ENCODE data around the gene STARD3. TPM values are rescaled to one million over a fixed set of nuclear protein-coding genes. Genes with fewer than 3 reads are reported as not detected.

STARD3 gene
- total and polyA plus RNA-seq, 2 experiments from 2014 or later: 61.6 to 90.3 TPM

DNA sequence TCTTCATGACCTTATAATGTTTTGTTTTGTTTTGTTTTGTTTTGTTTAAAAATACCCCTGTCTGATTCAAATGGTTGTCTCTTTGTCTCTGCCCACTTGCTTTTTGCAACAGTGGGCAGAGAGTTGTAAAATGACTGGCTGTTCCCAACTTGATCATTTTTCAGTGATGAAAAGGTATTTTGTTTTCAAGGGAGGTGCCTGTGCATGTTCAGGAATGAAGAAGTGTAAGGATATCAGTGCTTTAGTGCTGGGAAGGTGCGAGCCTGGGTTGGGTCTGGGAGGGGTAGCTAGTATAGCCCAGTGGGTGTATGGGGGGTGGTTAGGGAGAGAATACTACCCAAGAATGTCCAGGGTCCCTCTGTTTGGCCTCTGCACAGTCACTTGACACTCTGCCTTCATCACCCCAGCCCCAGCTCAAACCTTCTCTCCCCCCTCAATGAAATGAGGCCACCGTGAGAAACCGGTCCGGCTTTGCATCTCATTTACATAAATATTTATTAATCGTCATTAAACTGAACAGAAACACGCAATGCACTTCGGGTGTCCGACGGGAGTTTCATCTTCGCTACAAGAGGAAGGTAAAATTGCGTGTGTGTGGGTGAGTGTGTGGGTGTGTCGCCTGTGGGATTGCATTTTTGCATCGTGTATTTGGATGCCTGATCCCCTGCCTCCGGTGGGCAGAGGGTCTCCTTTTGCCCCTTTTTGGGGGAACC, 33.5 kb upstream of the STARD3 start:
- Histone ChIP-seq H3K9me3 (ENCODE audit: low read depth) (no peaks in the 10 kb centered on the region), H3K4me3 (no peak overlapping the region), H3K9me2 (replicated peaks; ENCODE audit: insufficient read depth) (no peaks in the 10 kb centered on the region), H3K4me2 (no peak overlapping the region), H3K27ac (no peak overlapping the region), H4K20me1 (ENCODE audit: insufficient read depth, poor library complexity, severe bottlenecking) (no peaks in the 10 kb centered on the region), H3K79me2 (no peaks in the 10 kb centered on the region), H3K4me1 (ENCODE audit: insufficient read depth) (peaks cover 12% of the 10 kb centered on the region), H2AFZ (no peak overlapping the region), H3K36me3 (replicated peaks; ENCODE audit: insufficient read depth, low read depth) (no peaks in the 10 kb centered on the region), H3K27me3 (peaks cover 100% of the 10 kb centered on the region)
- no peak for DNase-seq (ENCODE audit: low spot score)
- TF ChIP-seq EZH2 (IDR thresholded peaks at IDR 0.05; ENCODE audit: borderline replicate concordance) (peak; percentile 6), EZH2phosphoT487 (IDR thresholded peaks at IDR 0.05; ENCODE audit: low read depth, severe bottlenecking, unreplicated experiment) (no peak)
- TF ChIP-seq, protein P1, sequence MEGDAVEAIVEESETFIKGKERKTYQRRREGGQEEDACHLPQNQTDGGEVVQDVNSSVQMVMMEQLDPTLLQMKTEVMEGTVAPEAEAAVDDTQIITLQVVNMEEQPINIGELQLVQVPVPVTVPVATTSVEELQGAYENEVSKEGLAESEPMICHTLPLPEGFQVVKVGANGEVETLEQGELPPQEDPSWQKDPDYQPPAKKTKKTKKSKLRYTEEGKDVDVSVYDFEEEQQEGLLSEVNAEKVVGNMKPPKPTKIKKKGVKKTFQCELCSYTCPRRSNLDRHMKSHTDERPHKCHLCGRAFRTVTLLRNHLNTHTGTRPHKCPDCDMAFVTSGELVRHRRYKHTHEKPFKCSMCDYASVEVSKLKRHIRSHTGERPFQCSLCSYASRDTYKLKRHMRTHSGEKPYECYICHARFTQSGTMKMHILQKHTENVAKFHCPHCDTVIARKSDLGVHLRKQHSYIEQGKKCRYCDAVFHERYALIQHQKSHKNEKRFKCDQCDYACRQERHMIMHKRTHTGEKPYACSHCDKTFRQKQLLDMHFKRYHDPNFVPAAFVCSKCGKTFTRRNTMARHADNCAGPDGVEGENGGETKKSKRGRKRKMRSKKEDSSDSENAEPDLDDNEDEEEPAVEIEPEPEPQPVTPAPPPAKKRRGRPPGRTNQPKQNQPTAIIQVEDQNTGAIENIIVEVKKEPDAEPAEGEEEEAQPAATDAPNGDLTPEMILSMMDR (IDR thresholded peaks at IDR 0.05; ENCODE audit: poor library complexity): no peak
- WGBS (ENCODE audit: low lambda C conversion rate, missing lambda C conversion rate): 8% methylated on average over 14 of the region's 14 CpGs

DNA sequence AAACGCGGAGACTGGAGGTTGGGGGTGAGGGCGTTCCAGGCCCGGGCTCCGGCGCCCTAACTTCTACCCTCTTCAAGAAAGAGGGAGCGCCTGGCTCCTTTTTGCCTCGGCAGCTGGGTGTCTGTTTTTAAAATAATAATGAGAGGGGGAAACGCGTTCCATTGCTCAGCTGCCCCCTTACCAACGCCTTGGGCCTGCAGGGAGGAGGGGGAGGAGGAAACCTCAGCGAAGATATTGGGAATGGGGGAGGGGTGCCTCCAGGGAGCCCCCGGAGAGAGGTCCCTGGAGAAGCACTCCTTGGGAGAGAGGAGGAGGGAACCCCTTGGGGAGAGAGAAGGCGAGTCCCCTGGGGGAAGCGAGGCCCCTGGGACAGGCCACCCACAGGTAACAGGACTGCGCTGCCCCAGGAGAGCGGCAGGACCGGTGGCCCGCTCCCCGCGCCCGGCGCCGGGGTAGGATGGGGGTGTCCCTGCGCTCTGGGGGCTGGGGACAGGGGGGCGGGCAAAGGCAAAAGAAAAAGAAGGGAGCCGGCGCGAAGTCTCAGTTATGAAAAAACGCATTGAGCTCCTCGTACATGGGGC, 31.9 kb upstream of the STARD3 start:
- Histone ChIP-seq H3K79me2 (no peaks in the 10 kb centered on the region), H3K4me1 (ENCODE audit: insufficient read depth) (peaks cover 12% of the 10 kb centered on the region), H3K9me2 (replicated peaks; ENCODE audit: insufficient read depth) (no peaks in the 10 kb centered on the region), H3K4me3 (no peak overlapping the region), H3K27ac (no peak overlapping the region), H2AFZ (no peak overlapping the region), H3K4me2 (peak overlapping the region; percentile 68), H4K20me1 (ENCODE audit: insufficient read depth, poor library complexity, severe bottlenecking) (no peaks in the 10 kb centered on the region), H3K27me3 (peaks cover 100% of the 10 kb centered on the region), H3K9me3 (ENCODE audit: low read depth) (no peaks in the 10 kb centered on the region), H3K36me3 (replicated peaks; ENCODE audit: insufficient read depth, low read depth) (no peaks in the 10 kb centered on the region)
- 2% methylated on average over 17 of the region's 31 CpGs for WGBS (ENCODE audit: low lambda C conversion rate, missing lambda C conversion rate)
- no peak for DNase-seq (ENCODE audit: low spot score)
- TF ChIP-seq EZH2phosphoT487 (IDR thresholded peaks at IDR 0.05; ENCODE audit: low read depth, severe bottlenecking, unreplicated experiment) (peak; percentile 97), EZH2 (IDR thresholded peaks at IDR 0.05; ENCODE audit: borderline replicate concordance) (peak; percentile 86)
- TF ChIP-seq, protein P1 (IDR thresholded peaks at IDR 0.05; ENCODE audit: poor library complexity): no peak

DNA sequence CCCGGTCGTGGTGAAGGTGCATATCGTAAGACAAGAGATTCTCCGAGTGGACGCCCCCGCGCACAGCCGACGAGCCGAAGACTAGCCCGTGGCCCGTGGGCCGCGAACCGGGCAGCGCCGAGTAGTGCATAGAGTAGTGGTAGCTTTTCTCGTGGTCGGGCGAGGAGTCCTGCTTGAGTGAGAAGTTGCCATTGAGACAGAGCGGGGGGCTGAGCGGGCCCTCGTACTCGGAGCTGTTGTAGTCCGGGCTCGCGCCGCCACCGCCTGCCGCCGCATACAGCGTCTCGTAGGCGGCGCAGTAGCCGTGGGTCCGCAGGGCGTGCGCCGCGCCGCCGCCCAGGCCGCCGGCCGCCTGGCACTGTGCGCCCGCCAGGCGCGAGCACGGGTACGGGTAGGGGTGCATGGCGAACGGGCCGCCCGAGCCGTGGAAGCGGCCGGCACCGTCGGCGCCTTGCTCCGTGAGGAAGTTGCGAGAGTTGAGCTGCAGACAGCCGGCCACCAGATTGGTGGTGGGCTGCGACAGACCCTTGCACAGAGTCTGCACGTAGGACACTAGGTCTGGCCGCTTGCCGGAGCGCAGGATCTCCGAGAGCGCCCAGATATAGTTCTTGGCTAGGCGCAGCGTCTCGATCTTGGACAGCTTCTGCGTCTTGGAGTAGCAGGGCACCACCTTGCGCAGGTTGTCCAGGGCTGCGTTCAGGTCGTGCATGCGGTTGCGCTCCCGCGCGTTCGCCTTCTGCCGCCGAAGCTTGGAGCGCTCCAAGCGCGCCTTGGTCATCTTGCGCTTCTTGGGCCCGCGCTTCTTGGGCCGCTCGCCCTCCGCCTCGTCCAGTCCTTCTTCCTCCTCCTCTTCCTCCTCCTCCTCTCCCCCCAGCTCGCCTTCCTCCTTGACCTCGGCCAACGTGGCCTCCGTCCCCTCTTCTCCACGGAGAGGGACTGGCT, 31.2 kb upstream of the STARD3 start:
- no peak overlapping the region for H3K4me3 ChIP-seq
- peak overlapping the region; percentile 68 for H3K4me2 ChIP-seq
- peaks cover 98% of the 10 kb centered on the region for H3K27me3 ChIP-seq

More for the DNA sequence above, 31.2 kb upstream of the STARD3 start:
- no peak for DNase-seq (ENCODE audit: low spot score)
- TF ChIP-seq EZH2phosphoT487 (IDR thresholded peaks at IDR 0.05; ENCODE audit: low read depth, severe bottlenecking, unreplicated experiment) (peak; percentile 43), EZH2 (IDR thresholded peaks at IDR 0.05; ENCODE audit: borderline replicate concordance) (peak; percentile 89)
- TF ChIP-seq, protein P1 (IDR thresholded peaks at IDR 0.05; ENCODE audit: poor library complexity): no peak
- Histone ChIP-seq H2AFZ (no peak overlapping the region), H4K20me1 (ENCODE audit: insufficient read depth, poor library complexity, severe bottlenecking) (no peaks in the 10 kb centered on the region), H3K9me2 (replicated peaks; ENCODE audit: insufficient read depth) (no peaks in the 10 kb centered on the region), H3K36me3 (replicated peaks; ENCODE audit: insufficient read depth, low read depth) (no peaks in the 10 kb centered on the region), H3K27ac (no peak overlapping the region), H3K79me2 (no peaks in the 10 kb centered on the region), H3K4me1 (ENCODE audit: insufficient read depth) (peaks cover 12% of the 10 kb centered on the region), H3K9me3 (ENCODE audit: low read depth) (no peaks in the 10 kb centered on the region)
- 3% methylated on average over 80 of the region's 102 CpGs for WGBS (ENCODE audit: low lambda C conversion rate, missing lambda C conversion rate)

Measured in hepatocyte (in vitro differentiated cells).